ENCODE measurements around the gene CHD1.

CHD1 gene

GRCh38 chr5:98934546-98934945, 5.7 kb upstream of the CHD1 start:
- DNase-seq: no peak

- DNase-seq: no peak
Measured at GRCh38 chr5:98933445-98934072, 4.8 kb upstream of the CHD1 start.

GRCh38 chr5:98930972-98931762, 2.4 kb upstream of the CHD1 start:
- no peak for DNase-seq

- DNase-seq: no peak
Measured at GRCh38 chr5:98929710-98930298, 997 bp upstream of the CHD1 start.

- no peak for DNase-seq
Measured at GRCh38 chr5:98927989-98928872, 576 bp downstream of the CHD1 start.

GRCh38 chr5:98927242-98927988, 1.4 kb downstream of the CHD1 start:
- peak; percentile 52 for DNase-seq

DNA sequence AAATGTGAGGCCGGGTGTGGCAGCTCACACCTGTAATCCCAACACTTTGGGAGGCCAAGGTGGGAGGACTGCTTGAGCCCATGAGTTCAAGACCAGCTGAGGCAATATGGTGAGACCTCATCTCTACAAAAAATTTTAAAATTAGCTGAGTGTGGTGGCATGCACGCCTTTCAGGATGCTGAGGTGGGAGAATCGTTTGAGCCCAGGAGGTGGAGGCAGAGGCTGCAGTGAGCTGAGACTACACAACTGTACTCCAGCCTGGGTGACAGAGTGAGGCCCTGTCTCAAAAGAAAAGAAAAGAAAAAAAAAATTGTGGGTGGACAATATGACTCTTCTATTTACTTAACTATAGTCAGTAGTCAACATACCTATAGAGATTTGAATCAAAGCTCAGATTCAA, 4.8 kb downstream of the CHD1 start:
- DNase-seq: no peak

DNA sequence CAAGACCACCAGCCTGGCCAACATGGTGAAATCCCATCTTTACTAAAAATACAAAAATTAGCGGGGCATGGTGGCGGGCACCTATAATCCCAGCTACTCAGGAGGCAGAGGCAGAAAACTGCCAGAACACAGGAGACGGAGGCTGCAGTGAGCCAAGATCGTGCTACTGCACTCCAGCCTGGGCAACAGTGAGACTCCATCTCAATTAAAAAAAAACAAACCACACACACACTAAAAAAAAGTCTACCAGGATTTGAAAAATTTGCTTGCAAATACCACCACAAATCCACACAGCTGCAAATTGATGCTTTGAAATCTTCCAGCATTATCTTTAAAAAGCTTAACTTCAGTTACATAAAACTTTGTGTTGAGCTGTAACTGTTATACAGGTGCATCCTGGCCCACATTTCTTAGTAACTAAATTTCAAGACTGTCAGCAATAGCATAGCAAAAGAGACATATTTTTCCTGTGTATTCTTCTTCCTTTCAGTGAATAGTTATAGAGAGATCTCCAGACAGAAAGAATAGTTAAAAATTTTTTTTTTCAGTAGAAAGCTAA, 6.8 kb downstream of the CHD1 start:
- no peak for DNase-seq

DNA sequence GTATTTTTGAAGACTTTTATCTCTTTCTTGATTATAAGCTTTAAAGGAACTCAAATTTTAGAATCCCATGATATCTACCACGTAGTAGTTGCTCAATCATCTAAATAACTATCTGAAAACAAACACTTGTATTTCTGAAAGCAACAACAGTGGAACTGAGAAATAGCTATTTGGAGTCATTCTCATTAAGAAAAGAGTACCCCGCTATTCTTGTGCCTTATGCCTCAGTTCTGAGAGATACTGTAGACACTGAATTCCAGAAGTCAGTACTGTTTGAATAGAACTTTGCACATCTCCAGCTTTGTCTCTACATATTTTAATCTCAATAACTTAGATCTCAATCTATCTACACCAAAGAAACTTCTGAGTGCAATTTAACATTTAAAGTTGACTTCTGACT, 11.4 kb downstream of the CHD1 start:
- DNase-seq: no peak

DNA sequence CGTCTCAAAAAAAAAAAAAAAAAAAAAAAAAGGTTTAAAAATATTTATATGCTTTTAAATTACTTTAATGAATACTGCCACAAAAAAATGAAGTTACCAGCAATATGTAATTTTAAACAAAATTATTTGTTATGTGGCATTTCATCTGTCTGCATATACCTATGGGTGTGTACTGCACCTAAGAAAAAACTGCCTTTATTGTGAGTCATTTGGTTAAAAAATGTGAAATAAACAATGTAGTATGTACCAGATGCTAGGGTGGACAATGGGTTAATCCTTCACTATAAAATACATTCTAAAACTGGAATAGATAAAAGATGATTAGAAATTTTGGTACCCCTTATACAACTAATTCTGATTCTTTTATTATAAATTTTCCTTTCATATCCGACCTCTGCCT, 12.3 kb downstream of the CHD1 start:
- DNase-seq: no peak

DNA sequence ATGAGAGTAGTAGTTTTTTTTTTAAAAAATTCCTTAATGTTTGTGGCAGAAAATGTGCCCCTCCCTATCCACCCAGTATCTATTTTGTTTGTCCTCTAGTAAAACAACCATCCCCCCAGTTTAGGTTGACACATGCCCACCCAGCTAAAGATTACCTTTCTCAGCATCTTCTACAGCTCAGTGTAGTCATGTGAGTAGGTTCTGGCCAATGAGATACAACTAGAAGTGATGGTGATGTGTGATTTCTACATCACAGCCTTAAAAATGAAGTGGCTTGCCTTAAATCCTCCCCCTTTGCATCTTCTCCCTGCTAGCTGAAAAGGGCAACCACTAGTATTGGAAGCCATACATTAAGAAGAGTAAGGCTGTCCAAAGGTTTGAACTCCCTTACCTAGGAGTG, 14.9 kb downstream of the CHD1 start:
- DNase-seq: no peak

GRCh38 chr5:98911280-98912040, 17.3 kb downstream of the CHD1 start:
- no peak for DNase-seq

DNA sequence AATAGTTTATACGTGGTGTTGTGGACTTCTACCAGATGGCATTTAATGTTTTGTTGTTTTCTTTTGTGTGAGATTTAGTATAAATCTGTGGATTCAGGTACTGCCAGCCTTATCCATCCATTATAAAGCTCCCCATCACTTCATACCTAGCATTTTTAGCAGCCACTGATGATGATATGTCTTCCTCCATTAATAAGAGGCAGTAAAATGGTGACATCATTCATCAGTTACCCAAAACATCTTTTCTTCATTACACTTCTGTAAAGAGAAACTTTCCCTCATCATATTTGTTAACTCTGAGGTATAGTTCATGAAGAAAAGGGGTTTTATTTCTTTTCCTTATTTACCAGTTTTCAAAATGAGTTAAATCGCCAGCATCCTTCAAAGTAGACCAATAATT, 19.4 kb downstream of the CHD1 start:
- no peak for DNase-seq

- no peak for DNase-seq
Measured at GRCh38 chr5:98907951-98908350, 20.9 kb downstream of the CHD1 start.

DNA sequence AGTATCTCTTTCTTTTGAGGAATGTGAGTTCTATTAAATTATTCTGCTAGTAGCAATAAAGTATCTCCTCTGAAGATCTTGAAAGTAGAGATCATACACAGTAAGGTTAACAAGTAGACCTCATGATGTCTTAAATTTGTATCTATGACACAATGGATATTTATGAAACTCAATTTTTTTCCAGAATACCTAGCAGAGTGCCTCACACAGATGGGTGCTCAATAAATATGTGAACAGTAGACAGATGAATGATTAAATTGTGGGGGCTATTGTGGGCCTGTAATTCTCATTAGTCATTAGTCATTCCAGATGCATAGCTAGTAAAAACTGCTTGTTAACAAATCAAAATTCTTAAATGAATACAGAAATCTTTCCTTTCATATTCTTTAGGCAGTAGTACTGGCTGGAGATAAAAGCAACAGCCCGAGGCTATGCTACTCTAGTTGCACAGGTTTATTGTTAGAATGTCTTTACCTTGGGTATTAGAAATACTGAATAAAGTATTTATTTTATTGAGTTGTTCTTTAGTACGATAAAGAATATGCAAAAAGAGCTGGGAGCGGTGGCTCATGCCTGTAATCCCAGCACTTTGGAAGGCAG, 22.0 kb downstream of the CHD1 start:
- DNase-seq: no peak

- no peak for DNase-seq
Measured at GRCh38 chr5:98905857-98906688, 22.7 kb downstream of the CHD1 start.

- no peak for DNase-seq
Measured at GRCh38 chr5:98904780-98905179, 24.0 kb downstream of the CHD1 start.

DNA sequence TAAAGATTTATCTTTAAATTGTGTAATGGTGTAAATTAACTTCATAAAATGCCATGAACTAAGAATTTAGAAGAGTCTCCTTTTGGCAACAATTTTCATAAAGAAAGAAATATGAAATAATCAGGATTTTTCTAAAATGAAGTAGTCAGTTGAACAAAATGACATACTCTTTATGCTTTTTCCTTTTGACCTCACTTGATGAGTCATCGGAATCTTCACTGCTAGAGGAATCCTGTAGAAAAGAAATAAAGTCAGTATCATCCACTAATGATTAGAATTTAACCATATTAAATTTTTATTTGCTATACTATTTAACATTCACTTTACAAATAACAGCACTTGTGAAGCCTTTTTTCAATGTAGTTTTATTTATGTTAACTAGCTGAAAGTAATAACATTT, 26.1 kb downstream of the CHD1 start:
- no peak for DNase-seq

DNA sequence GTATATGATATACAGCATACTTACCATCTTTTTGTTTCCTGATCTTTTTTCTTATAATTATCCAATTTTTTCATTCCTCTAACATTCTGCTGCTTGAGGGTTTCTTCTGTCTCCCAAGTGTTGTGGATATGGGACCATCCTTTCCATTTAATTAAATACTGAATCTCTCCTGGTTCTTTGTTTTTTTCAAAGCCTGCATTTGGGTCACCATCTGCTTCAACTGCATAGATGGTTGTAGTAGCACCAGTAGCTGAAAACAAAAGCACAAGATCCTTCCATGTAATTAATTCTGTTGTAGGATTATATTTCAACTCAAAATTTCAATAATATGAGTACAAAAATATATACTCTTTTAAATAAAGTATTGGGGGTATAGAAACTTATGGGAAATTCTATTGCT, 29.4 kb downstream of the CHD1 start:
- no peak for DNase-seq

DNA sequence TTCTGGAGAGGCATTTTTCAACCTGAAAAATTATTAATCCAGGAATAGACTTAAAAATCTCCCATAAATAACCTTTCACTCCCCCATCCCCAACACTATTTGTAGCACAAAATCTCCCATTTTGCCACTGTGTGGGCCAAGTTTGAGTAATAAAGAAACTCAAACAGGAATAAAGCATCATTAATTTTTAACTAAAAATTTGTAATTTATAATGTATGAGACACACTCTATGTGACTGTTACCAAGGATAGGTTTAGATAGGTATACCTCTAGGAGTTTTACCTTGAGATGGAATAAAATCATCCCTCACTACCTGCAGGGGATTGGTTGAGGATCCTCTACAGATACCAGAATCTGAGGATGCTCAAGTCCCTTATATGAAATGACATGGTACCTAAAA, 30.1 kb downstream of the CHD1 start:
- DNase-seq: no peak

Data from activated T-cell treated with anti-CD3 and anti-CD28 coated beads, Interleukin-2, amount 50 U/mL, for 1 hour (primary cell).